Measurements from ENCODE around the gene SLIT3. TPM values are rescaled to one million over a fixed set of nuclear protein-coding genes. Genes with fewer than 3 reads are reported as not detected.

The SLIT3 gene
- total RNA-seq, 1 experiment from 2014 or later: 0.92 TPM

GRCh38 chr5:169036079-169036805 is 264.7 kb downstream of the SLIT3 start:
- H2BK15ac ChIP-seq (ENCODE audit: low read depth, low read length): no peak overlapping the region
- no peaks in the 10 kb centered on the region for H3K79me2 ChIP-seq (ENCODE audit: insufficient read depth, low read length)
- H3K27me3 Mint-ChIP-seq (ENCODE audit: low read depth): peaks cover 10% of the 10 kb centered on the region
- H4K20me1 ChIP-seq (ENCODE audit: control insufficient read depth, insufficient read depth, insufficient read length): no peaks in the 10 kb centered on the region
- H3K9me3 Mint-ChIP-seq: peaks cover 8% of the 10 kb centered on the region in 2 experiments; a peak in 4 of 5 replicates
- H3K18ac ChIP-seq (ENCODE audit: insufficient read length, low read depth, low read length): no peak overlapping the region
- H3K23me2 ChIP-seq (ENCODE audit: insufficient read length, low read depth, low read length, poor library complexity, severe bottlenecking): no peaks in the 10 kb centered on the region
- H3K23ac ChIP-seq (ENCODE audit: insufficient read length, low read depth, low read length): no peak overlapping the region
- H3K27ac ChIP-seq (ENCODE audit: insufficient read length, low read depth, low read length): no peak overlapping the region
- H3K56ac ChIP-seq (ENCODE audit: insufficient read length, low read depth, low read length): no peak overlapping the region
- no peak overlapping the region for H3K9ac ChIP-seq (ENCODE audit: extremely low read depth, insufficient read length, low read length)
- no peak overlapping the region for H3K27ac Mint-ChIP-seq
- H3K4me1 Mint-ChIP-seq: peaks cover 15 to 18% of the 10 kb centered on the region in 2 experiments
- no peak for TF ChIP-seq CTCF (conservative IDR thresholded peaks at IDR 0.05)
- H2BK120ac ChIP-seq (ENCODE audit: low read depth, low read length, poor library complexity, severe bottlenecking): no peak overlapping the region
- no CpG with 5 or more reads among the region's 12 CpGs for WGBS (ENCODE audit: extremely low coverage, insufficient read length, low lambda C conversion rate)
- H3K79me1 ChIP-seq (ENCODE audit: insufficient read depth, low read depth, low read length, poor library complexity, severe bottlenecking): no peaks in the 10 kb centered on the region
- no peak overlapping the region for H3K4ac ChIP-seq (ENCODE audit: low read depth, low read length)
- no peak for DNase-seq
- H3K27me3 ChIP-seq (ENCODE audit: insufficient read depth, low read length): no peaks in the 10 kb centered on the region
- H2BK20ac ChIP-seq (ENCODE audit: low read depth, low read length, poor library complexity, severe bottlenecking): no peak overlapping the region
- H2BK12ac ChIP-seq (ENCODE audit: insufficient read length, low read depth, low read length): no peak overlapping the region
- H3K9me3 ChIP-seq (ENCODE audit: control insufficient read depth, low read depth, low read length): no peaks in the 10 kb centered on the region
- no peak overlapping the region for H4K5ac ChIP-seq (ENCODE audit: insufficient read length, low read depth, low read length)
- no peak overlapping the region for H3K4me2 ChIP-seq (ENCODE audit: insufficient read depth, insufficient read length, low read length)
- H3T11ph ChIP-seq (ENCODE audit: low read length): no peak overlapping the region
- H2BK5ac ChIP-seq (ENCODE audit: insufficient read length, low read length): no peak overlapping the region
- no peak overlapping the region for H2AK5ac ChIP-seq (ENCODE audit: insufficient read length, low read length)
- H3K14ac ChIP-seq (ENCODE audit: insufficient read depth, low read length): no peak overlapping the region
- no peak overlapping the region for H4K8ac ChIP-seq (replicated peaks; ENCODE audit: insufficient read length, low read depth, low read length)
- no peak overlapping the region for H3K4me3 Mint-ChIP-seq
- H4K91ac ChIP-seq (ENCODE audit: insufficient read length, low read depth, low read length): no peak overlapping the region
- no peaks in the 10 kb centered on the region for H3K4me1 ChIP-seq (ENCODE audit: insufficient read depth, low read length)
- no peak overlapping the region for H2AFZ ChIP-seq (ENCODE audit: low read length)
- peaks cover 0 to 8% (median 3%) of the 10 kb centered on the region in 3 experiments; a peak in 4 of 7 replicates for H3K36me3 Mint-ChIP-seq (ENCODE audit: insufficient read depth in 1 of 3, low read depth in 3 of 3)
